K562 (cell line): Measurements from ENCODE around the gene KNOP1. TPM values are rescaled to one million over a fixed set of nuclear protein-coding genes. Genes with fewer than 3 reads are reported as not detected.

ENCODE experiments used
- ATAC-seq: fragments of 200-7000 bp; cut with Tn5 transposase; 3 replicates; pipeline ENCODE4 v1.9.1; 2020; ENCODE audit warnings: moderate library complexity
- BruUV-seq: library from RNA; stranded (reverse); fragments of 400-500 nt; replicated peaks from 2 replicates; lab custom pipeline; 2021; lab: Mats Ljungman, UMichigan
- CTCF ChIA-PET: fragments of 300-600 bp; formaldehyde crosslinking; extraction: SDS; loops from one replicate; lab custom pipeline; 2021; ENCODE audit warnings: low intra/inter-chr PET ratio; lab: Yijun Ruan, JAX
- POLR2A ChIA-PET: fragments of 300-600, 350-650 bp; sonication (Branson Sonifier 250); formaldehyde crosslinking; extraction: SDS; loops from one replicate; lab custom pipeline; 2021; ENCODE audit warnings: antibody characterized with exemption, inconsistent platforms; lab: Yijun Ruan, JAX
- DNase-seq, 4 experiments: peaks; one replicate each; pipeline versions ENCODE4 v3.0.0 to v3.0.0-alpha.2; 2011 to 2018; ENCODE audit warnings: low spot score in 3 of 4, mixed read lengths in 3 of 4; ENCODE audit errors: extremely low read depth in 1 of 4
- FAIRE-seq: peaks from 2 replicates; lab custom pipeline; 2011; peaks lifted over from hg19 to GRCh38; lab: Jason Lieb, UNC
- H2AFZ ChIP-seq: 2 replicates; pipeline ENCODE4 v1.6.0; 2011; ENCODE audit warnings: low read depth, low read length, control low read depth, inconsistent platforms
- H3K27ac ChIP-seq: fragments of 200-600 bp; 3 replicates; pipeline ENCODE4 v1.8.0; 2011; ENCODE audit warnings: low read depth, mild to moderate bottlenecking, control low read depth, inconsistent platforms, low read length, moderate library complexity, mixed read lengths; ENCODE audit errors: extremely low read depth
- H3K27me3 ChIP-seq, 2 experiments: fragments of 300-600 bp in 1 of 2; 2 replicates in 1 of 2; 3 replicates in 1 of 2; pipeline versions ENCODE4 v1.6.0 to v1.8.0; 2011; ENCODE audit warnings: inconsistent platforms in 2 of 2, low read length in 2 of 2, mild to moderate bottlenecking in 1 of 2, mixed read lengths in 1 of 2, moderate library complexity in 1 of 2; ENCODE audit not compliant: control insufficient read depth in 2 of 2, insufficient read depth in 2 of 2
- H3K36me3 ChIP-seq: fragments of 300-600 bp; 3 replicates; pipeline ENCODE4 v1.8.0; 2011; ENCODE audit warnings: mild to moderate bottlenecking, low read length, inconsistent platforms; ENCODE audit not compliant: control insufficient read depth, insufficient read depth
- H3K4me1 ChIP-seq, 2 experiments: fragments of 200-600 bp in 1 of 2; replicated peaks in 1 of 2; 2 replicates in 1 of 2; 3 replicates in 1 of 2; pipeline versions ENCODE4 v1.5.1 to v1.8.0; 2011; ENCODE audit warnings: inconsistent platforms in 2 of 2, low read length in 2 of 2, mild to moderate bottlenecking in 1 of 2, mixed read lengths in 1 of 2, moderate library complexity in 1 of 2; ENCODE audit not compliant: control insufficient read depth in 2 of 2, insufficient read depth in 2 of 2
- H3K4me2 ChIP-seq: 2 replicates; pipeline ENCODE4 v1.6.1; 2011; ENCODE audit warnings: low read length, control low read depth, inconsistent platforms, mixed read lengths; ENCODE audit not compliant: insufficient read depth
- H3K4me3 ChIP-seq: fragments of 200-600 bp; sonication (generic), shearing (Covaris generic); 2 replicates; pipeline ENCODE4 v1.5.1; 2016; ENCODE audit warnings: control low read depth, inconsistent platforms
- H3K79me2 ChIP-seq: fragments of 200-600 bp; 3 replicates; pipeline ENCODE4 v1.8.0; 2011; ENCODE audit warnings: low read length, inconsistent platforms; ENCODE audit not compliant: control insufficient read depth, insufficient read depth
- H3K9ac ChIP-seq, 2 experiments: 2 replicates each; pipeline versions ENCODE4 v1.6.0 to v1.6.1; 2011; ENCODE audit warnings: low read depth in 2 of 2, low read length in 2 of 2, control low read depth in 1 of 2, inconsistent platforms in 1 of 2, mild to moderate bottlenecking in 1 of 2, mixed read lengths in 1 of 2; ENCODE audit not compliant: insufficient read depth in 1 of 2
- H3K9me1 ChIP-seq: one replicate; pipeline ENCODE4 v1.6.0; 2011; ENCODE audit warnings: inconsistent platforms, mild to moderate bottlenecking, low read length, moderate library complexity; ENCODE audit not compliant: control insufficient read depth, insufficient read depth
- H3K9me3 ChIP-seq: replicated peaks from 2 replicates; pipeline ENCODE4 v1.5.1; 2011; ENCODE audit warnings: low read depth, low read length, inconsistent platforms; ENCODE audit not compliant: control insufficient read depth, insufficient read depth
- H4K20me1 ChIP-seq: replicated peaks from 2 replicates; pipeline ENCODE4 v1.6.1; 2011; ENCODE audit warnings: low read length, inconsistent platforms, mixed read lengths; ENCODE audit not compliant: control insufficient read depth, insufficient read depth
- ETS2 ChIP-seq: IDR thresholded peaks from 2 replicates; pipeline ENCODE4 v1.6.1; 2016; ENCODE audit warnings: borderline replicate concordance, missing genetic modification characterization, mild to moderate bottlenecking, moderate library complexity, missing compliant biosample characterization; ENCODE audit not compliant: poor library complexity, severe bottlenecking
- TAF1 ChIP-seq: IDR thresholded peaks from 2 replicates; pipeline ENCODE4 v1.6.1; 2011; ENCODE audit warnings: mild to moderate bottlenecking, low read length, moderate library complexity; ENCODE audit not compliant: insufficient read depth, control insufficient read depth, severe bottlenecking; ENCODE audit errors: extremely low read depth
- ZNF282 ChIP-seq: sonication (generic); formaldehyde crosslinking; IDR thresholded peaks from 2 replicates; pipeline ENCODE4 v1.8.1; 2023; ENCODE audit warnings: missing genetic modification reagents
- ZNF785 ChIP-seq: fragments of 250-450 bp; sonication (Bioruptor Pico); IDR thresholded peaks from 2 replicates; pipeline ENCODE4 v1.4.0; 2020; ENCODE audit warnings: mild to moderate bottlenecking
- WGBS: fragments of 100-300 bp; shearing (Covaris generic); methylation state at CpG from one replicate; pipeline ENCODE4 v1.1.6; 2016; ENCODE audit warnings: low coverage, mixed read lengths; ENCODE audit not compliant: insufficient coverage; ENCODE audit errors: missing lambda C conversion rate; 5-methylcytosine and 5-hydroxymethylcytosine counted together
- in situ Hi-C: fragments of 300-500 bp; cut with MboI; formaldehyde crosslinking; loops from 4 replicates; pipeline ENCODE4 v1.15.0; 2018; ENCODE audit warnings: inconsistent platforms, mixed read lengths
- intact Hi-C: fragments of 100-400 bp; cut with micrococcal nuclease; formaldehyde crosslinking; loops from 2 replicates; pipeline ENCODE4 v1.14.2; 2022
- polyA plus RNA-seq, 8 experiments: library from polyadenylated mRNA; depleted of rRNA in 4 of 8; stranded (reverse) in 5 of 8; unstranded in 3 of 8; fragments of >200 nt; fragmentation: Nextera tagmentation in 2 of 8; fragmentation: Illumina TruSeq in 1 of 8; extraction: Ambion mirVana in 2 of 8; extraction: Trizol in 1 of 8; gene quantifications; 2 replicates each; pipeline versions ENCODE4 v1.2.1 to v1.2.3, GENCODE V29; 2011 to 2014; ENCODE audit warnings: inconsistent platforms in 1 of 8, missing spikeins in 1 of 8
- total RNA-seq, 7 experiments: library from RNA; depleted of rRNA in 6 of 7; stranded (reverse); fragments of >200 nt in 6 of 7; fragmentation: Illumina TruSeq in 2 of 7; extraction: Trizol in 2 of 7; gene quantifications; 2 replicates each; pipeline versions ENCODE4 v1.2.1 to v1.2.3, GENCODE V29; 2011 to 2021; ENCODE audit warnings: low replicate concordance in 1 of 7
- TF ChIP-seq, protein P1 (sequence below): sonication (generic); formaldehyde crosslinking; IDR thresholded peaks from 2 replicates; pipeline ENCODE4 v1.9.0; 2022; ENCODE audit warnings: mild to moderate bottlenecking, missing genetic modification reagents

The KNOP1 gene
- total and polyA plus RNA-seq, 9 of the 15 experiments (the other 6 are each of a cell fraction or from before 2014, with no cell fraction given) = 22.4 to 57.6 (median 39.3) TPM

DNA sequence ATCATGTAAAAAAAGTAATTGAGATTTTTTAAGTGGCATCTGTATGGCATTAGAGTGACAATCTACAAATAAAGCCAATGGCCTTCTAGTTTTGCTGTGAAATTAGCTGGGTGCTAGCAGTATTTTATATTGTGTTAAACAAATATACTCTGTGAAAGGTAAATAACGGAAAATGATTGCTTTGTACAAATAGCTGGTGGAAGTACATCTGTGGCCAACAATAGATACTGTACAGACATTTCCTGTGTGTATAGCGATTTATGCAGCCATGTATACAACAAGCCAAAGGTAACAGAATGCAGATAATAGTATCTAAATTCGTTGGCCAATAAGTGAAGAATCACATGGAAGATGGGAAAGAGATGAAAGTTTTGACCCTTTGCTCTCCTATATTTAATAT is 26.6 kb upstream of the KNOP1 start:
- H3K9ac ChIP-seq = no peak overlapping the region
- FAIRE-seq = no peak
- in situ Hi-C loops = no loop called here

DNA sequence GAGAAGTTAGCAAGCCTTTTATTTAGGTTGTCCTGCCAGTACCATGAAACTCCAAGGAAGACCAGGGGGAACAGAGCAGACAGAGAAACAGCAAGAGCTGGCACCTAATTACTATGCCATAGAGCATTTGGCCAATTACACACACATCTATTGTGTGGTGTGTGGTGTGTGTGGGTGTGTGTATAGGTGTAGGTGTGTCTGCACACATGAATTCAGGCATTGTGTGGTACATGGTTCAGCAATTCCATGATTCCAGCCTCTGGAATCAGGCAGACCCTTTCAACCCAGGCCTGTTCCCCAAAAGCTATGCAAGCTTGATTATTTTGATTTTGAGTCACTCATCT is 25.8 kb upstream of the KNOP1 start:
- no TSS peak for BruUV-seq
- in situ Hi-C loops = no loop called here
- CTCF ChIA-PET = no interaction called here
- TF ChIP-seq, protein P1, sequence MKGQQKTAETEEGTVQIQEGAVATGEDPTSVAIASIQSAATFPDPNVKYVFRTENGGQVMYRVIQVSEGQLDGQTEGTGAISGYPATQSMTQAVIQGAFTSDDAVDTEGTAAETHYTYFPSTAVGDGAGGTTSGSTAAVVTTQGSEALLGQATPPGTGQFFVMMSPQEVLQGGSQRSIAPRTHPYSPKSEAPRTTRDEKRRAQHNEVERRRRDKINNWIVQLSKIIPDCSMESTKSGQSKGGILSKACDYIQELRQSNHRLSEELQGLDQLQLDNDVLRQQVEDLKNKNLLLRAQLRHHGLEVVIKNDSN = no peak

More for the DNA sequence above, 26.6 kb upstream of the KNOP1 start:
- no TSS peak for BruUV-seq
- Histone ChIP-seq H4K20me1 (no peaks in the 10 kb centered on the region), H3K27me3 (no peaks in the 10 kb centered on the region), H3K27ac (no peak overlapping the region), H3K4me1 (peaks cover 4 to 10% of the 10 kb centered on the region in 2 experiments; a peak in 3 of 5 replicates), H3K9me1 (no peaks in the 10 kb centered on the region), H3K79me2 (no peaks in the 10 kb centered on the region), H3K4me3 (no peak overlapping the region), H3K36me3 (no peaks in the 10 kb centered on the region), H3K4me2 (no peak overlapping the region), H2AFZ (no peak overlapping the region), H3K9me3 (no peaks in the 10 kb centered on the region)
- WGBS = 32% methylated on average over 3 of the region's 3 CpGs
- TF ChIP-seq TAF1 (no peak), ETS2 (tag) (no peak), ZNF785 (CRISPR knock-in tag) (no peak), ZNF282 (CRISPR knock-in tag) (no peak)
- ATAC-seq (no peak), DNase-seq (no peak)
- intact Hi-C loops = no loop called here
- ChIA-PET CTCF (interaction anchor here (0.6 kb wide), 1 partner anchor 1009 kb away, joined by 3 read pairs; no protein-coding TSS in a partner anchor), POLR2A (interaction anchor here (1.1 to 1.3 kb wide), 2 partner anchors 8 to 14 kb away, joined by 3 read pairs; no protein-coding TSS in a partner anchor)

More for the DNA sequence above, 25.8 kb upstream of the KNOP1 start:
- Histone ChIP-seq H3K9ac (no peak overlapping the region), H3K9me3 (no peaks in the 10 kb centered on the region), H3K27me3 (no peaks in the 10 kb centered on the region), H3K79me2 (no peaks in the 10 kb centered on the region), H3K4me3 (no peak overlapping the region), H2AFZ (no peak overlapping the region), H3K4me1 (peaks cover 4 to 10% of the 10 kb centered on the region in 2 experiments; a peak in 3 of 5 replicates), H3K36me3 (no peaks in the 10 kb centered on the region), H3K4me2 (no peak overlapping the region), H3K27ac (no peak overlapping the region), H3K9me1 (no peaks in the 10 kb centered on the region), H4K20me1 (no peaks in the 10 kb centered on the region)
- DNase-seq = no peak
- POLR2A ChIA-PET = interaction anchor here (1.1 to 1.3 kb wide), 2 partner anchors 9 to 15 kb away, joined by 3 read pairs; no protein-coding TSS in a partner anchor
- ATAC-seq = no peak
- no peak for FAIRE-seq
- intact Hi-C loops = no loop called here
